Measurements from ENCODE around the gene AP1S3. TPM values are rescaled to one million over a fixed set of nuclear protein-coding genes. Genes with fewer than 3 reads are reported as not detected.

Gene AP1S3
- total and polyA plus RNA-seq, 2 donors (not counting 3 experiments of a cell fraction or from before 2014, with no cell fraction given) = 0.69 to 3.8 TPM

DNA sequence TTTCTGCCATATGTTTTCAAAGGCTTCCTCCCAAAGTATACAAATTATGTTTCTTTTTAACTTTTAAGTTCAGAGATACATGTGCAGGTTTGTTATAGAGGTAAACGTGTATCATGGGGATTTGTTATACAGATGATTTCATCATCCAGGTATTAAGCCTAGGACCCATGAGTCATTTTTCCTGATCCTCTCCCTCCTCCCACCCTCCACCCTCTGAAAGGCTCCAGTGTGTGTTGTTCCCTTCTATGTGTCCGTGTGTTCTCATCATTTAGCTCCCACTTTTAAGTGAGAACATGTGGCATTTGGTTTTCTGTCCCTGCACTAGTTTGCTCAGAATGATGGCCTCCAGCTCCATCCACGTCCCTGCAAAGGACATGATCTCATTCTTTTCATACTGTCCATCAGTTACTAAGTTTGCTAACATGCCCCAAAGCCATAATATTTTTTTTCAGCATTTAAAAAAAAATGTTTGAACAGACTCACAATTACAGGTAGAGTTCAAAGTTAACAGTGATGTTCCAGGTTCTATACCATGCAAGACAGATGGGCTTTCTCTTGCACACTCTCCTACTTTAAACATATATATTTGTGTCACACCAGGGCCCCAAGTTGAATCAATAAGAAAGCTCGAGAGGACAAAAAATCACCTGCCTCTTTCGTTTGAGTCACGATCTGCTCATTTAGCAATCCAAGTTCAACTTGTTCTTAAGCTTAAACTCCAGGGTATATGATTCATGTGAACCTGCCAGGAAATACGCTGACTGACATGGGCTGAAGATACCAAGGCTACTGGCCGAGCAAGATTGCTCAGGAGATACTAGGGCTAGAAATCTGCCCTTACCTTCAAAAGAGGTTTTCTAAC is 77.6 kb downstream of the AP1S3 start:
- Histone ChIP-seq H3K27me3 (ENCODE audit: control insufficient read depth in 2 of 2, insufficient read depth in 2 of 2, low read length in 2 of 2) (no peaks in the 10 kb centered on the region), H3K4me1 (ENCODE audit: control insufficient read depth, extremely low read depth, insufficient read depth, low read length) (peaks cover 31% of the 10 kb centered on the region), H4K20me1 (replicated peaks; ENCODE audit: control insufficient read depth, extremely low read depth, insufficient read depth, low read length) (no peaks in the 10 kb centered on the region), H3K9me3 (replicated peaks; ENCODE audit: control insufficient read depth, insufficient read depth, low read length) (no peaks in the 10 kb centered on the region), H3K9me1 (replicated peaks; ENCODE audit: control insufficient read depth, extremely low read depth, insufficient read depth, low read length) (peaks cover 2% of the 10 kb centered on the region), H2AFZ (ENCODE audit: low read depth, low read length) (peak overlapping the region; percentile 54), H3K27ac (ENCODE audit: insufficient read depth, low read depth, low read length) (peak overlapping the region; percentile 66), H3K9ac (replicated peaks; ENCODE audit: extremely low read depth, insufficient read depth, low read length) (no peak overlapping the region), H3K4me2 (ENCODE audit: insufficient read depth, low read length) (no peak overlapping the region), H3K79me2 (ENCODE audit: control insufficient read depth, insufficient read depth, low read length) (no peaks in the 10 kb centered on the region), H3K4me3 (replicated peaks in 1 of 3; ENCODE audit: insufficient read depth in 1 of 3, low read depth in 1 of 3, low read length in 3 of 3) (no peak overlapping the region), H3K36me3 (ENCODE audit: control insufficient read depth in 2 of 2, extremely low read depth in 1 of 2, insufficient read depth in 2 of 2, low read length in 2 of 2) (no peaks in the 10 kb centered on the region)
- BruUV-seq (replicated peaks) = no TSS peak
- intact Hi-C loops (cut with micrococcal nuclease) = loop anchor here (5.0 kb wide), 1 partner anchor 62 kb away; no protein-coding TSS in a partner anchor
- CTCF ChIA-PET = interaction anchor here (1.0 to 2.4 kb wide), 6 partner anchors 11 to 68 kb away, joined by 3 to 12 read pairs (median 4); no protein-coding TSS in a partner anchor
- FAIRE-seq = peak; percentile 12
- POLR2A ChIA-PET = no interaction called here
- TF ChIP-seq, protein P1, sequence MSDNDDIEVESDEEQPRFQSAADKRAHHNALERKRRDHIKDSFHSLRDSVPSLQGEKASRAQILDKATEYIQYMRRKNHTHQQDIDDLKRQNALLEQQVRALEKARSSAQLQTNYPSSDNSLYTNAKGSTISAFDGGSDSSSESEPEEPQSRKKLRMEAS (IDR thresholded peaks at IDR 0.05; ENCODE audit: insufficient read depth, insufficient read length) = no peak
- no peak for TF ChIP-seq POLR2A (IDR thresholded peaks at IDR 0.05; ENCODE audit: low read depth, low read length)
- no peak for TF ChIP-seq EZH2 (IDR thresholded peaks at IDR 0.05; ENCODE audit: borderline replicate concordance, low read depth, low read length, severe bottlenecking)
- TF ChIP-seq MYC (IDR thresholded peaks at IDR 0.05; ENCODE audit: low read depth, low read length) = no peak
- peak; percentile 26 for TF ChIP-seq GATA2 (IDR thresholded peaks at IDR 0.05; ENCODE audit: insufficient read depth, insufficient read length, low read depth, low read length)
- TF ChIP-seq JUN (IDR thresholded peaks at IDR 0.05; ENCODE audit: borderline replicate concordance, insufficient read depth, insufficient read length, low read depth) = peak; percentile 37
- TF ChIP-seq, protein P2, sequence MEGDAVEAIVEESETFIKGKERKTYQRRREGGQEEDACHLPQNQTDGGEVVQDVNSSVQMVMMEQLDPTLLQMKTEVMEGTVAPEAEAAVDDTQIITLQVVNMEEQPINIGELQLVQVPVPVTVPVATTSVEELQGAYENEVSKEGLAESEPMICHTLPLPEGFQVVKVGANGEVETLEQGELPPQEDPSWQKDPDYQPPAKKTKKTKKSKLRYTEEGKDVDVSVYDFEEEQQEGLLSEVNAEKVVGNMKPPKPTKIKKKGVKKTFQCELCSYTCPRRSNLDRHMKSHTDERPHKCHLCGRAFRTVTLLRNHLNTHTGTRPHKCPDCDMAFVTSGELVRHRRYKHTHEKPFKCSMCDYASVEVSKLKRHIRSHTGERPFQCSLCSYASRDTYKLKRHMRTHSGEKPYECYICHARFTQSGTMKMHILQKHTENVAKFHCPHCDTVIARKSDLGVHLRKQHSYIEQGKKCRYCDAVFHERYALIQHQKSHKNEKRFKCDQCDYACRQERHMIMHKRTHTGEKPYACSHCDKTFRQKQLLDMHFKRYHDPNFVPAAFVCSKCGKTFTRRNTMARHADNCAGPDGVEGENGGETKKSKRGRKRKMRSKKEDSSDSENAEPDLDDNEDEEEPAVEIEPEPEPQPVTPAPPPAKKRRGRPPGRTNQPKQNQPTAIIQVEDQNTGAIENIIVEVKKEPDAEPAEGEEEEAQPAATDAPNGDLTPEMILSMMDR (IDR thresholded peaks at IDR 0.05; ENCODE audit: extremely low read depth in 1 of 2, insufficient read depth in 1 of 2, low read depth in 1 of 2, low read length in 2 of 2) = no peak
- TF ChIP-seq POLR2AphosphoS5 (IDR thresholded peaks at IDR 0.05; ENCODE audit: insufficient read depth, low read depth, low read length) = no peak
- peak; percentile 31 for TF ChIP-seq FOS (IDR thresholded peaks at IDR 0.05; ENCODE audit: borderline replicate concordance, insufficient read depth, low read length)
- dilution Hi-C loops (cut with MboI; ENCODE audit: extremely low pct_ligation_motif_present, low sequenced_read_pairs) = no loop called here
- DNase-seq (ENCODE audit: low read depth, low spot score) = peak; percentile 42
